Fibroblast of skin of right biceps (primary cell): ENCODE data around the gene CCDC70.

Experiments used
- DNase-seq: peaks from one replicate; pipeline ENCODE4 v3.0.0-alpha.2; 2013

CCDC70 gene

DNA sequence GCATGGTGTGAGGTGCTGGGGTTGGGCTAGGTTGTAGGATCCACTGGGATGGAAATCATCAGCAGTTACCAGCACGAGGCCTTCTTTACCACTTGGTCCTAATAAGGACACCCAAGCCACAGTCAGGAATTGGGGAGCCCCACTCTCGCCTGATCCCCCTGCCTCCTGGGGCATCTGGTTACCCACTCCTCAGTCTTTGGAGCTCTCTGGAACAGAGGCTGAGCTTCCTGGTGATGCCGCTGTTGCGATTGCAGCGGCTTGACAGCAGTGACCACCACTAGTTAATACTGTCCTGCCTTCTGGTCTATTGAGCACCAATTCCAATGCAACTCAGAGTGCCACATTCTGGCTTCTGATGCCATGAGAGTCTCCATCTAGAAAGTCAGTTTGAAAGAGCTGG is 30.2 kb upstream of the CCDC70 start:
- DNase-seq: no peak

DNA sequence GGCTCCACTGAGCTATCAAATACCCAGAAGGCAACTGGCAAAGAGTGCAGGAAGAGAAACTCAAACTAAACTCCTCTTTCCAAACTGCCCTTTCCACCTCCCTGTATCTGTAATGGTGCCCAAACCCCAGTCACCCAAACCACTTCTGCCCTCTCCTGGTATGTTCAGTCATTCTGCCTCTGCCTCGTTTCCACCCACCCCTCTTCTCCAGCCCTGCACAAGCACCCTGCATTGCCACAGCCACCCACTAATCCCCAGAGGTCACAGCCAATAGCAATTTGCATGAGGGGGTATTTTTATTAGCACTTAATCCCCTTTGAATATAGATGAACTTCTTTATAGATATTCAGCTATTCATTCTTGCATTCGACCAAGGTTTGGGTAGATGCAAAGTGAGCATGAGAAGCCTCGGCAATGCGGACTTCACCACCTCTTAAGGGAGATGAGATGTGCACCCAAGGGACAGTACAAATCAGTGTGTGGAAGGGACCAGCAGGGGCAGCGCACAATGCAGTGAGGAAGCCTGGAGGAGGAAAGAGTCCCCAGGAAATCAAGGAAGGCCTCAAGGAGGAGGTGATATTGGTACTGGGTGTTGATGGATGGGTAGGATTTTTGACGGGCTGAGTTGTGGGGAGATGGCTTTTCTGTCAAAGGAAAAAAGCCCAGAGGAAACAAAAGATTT is 29.2 kb upstream of the CCDC70 start:
- no peak for DNase-seq

DNA sequence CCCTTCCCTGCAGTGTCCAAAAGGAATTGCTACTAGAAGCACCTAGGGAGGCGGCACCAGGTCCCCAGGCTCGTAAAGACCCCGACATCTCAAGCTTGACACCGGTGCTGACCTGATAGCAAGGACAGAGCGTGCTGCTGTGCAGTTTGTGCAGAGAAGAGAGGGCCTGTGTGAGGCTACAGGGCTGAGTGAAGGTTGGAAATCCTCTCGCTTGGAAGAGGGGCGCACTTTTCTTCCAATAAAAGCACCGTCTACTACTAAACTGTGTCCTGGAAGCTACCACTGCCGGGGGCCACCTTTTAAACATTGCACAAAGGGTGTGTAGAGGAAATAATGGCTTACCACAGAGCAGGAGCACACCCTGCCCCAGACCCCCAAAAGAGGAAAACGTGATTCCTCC is 27.8 kb upstream of the CCDC70 start:
- no peak for DNase-seq

DNA sequence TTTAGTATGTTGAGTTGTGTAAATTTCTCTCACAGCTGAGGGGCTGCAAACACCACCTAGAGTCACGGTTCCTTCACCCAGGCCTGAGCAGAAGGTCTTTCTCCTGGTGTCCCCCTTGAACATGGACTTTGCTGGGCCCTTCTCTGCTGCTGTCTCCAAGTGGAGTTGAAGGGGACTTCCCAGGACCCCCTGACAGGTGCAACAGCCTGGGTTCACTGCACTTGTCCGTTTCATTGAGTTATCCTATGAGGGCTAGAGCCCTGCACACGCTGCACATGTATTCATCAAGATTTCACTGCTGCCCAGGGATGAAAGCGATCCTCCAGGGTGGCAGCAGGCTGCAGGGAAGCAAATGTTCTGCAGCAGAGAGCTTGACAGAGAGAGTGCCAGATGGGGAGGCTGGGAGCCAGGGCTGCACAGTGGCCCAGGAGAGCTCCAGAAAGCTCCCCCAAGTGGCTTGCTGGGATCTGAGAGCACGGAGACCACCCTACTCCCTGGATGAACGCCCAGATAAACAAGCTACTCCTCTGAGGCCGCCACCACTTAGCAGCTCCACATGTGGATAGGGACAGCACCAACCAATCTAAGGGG is 27.1 kb upstream of the CCDC70 start:
- DNase-seq: no peak

DNA sequence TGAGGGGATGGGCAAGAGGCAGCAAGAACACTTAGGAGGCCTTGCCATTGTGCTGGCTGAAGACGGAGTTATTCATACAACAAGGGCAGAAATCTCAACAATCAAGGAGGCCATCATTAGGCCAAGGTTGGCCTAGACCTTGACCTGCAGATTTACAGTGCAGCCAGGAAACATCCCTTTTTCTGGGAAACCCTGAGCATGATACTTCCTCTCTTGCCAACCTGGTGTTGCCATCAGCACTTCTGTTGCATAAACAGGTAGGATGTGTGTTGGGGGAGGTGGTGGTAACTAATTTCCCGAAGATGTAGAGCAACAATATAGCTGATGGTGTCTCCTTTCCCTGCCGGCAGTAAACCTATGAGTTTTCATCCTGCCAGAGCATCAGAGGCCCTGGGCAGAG is 24.8 kb upstream of the CCDC70 start:
- DNase-seq: no peak

DNA sequence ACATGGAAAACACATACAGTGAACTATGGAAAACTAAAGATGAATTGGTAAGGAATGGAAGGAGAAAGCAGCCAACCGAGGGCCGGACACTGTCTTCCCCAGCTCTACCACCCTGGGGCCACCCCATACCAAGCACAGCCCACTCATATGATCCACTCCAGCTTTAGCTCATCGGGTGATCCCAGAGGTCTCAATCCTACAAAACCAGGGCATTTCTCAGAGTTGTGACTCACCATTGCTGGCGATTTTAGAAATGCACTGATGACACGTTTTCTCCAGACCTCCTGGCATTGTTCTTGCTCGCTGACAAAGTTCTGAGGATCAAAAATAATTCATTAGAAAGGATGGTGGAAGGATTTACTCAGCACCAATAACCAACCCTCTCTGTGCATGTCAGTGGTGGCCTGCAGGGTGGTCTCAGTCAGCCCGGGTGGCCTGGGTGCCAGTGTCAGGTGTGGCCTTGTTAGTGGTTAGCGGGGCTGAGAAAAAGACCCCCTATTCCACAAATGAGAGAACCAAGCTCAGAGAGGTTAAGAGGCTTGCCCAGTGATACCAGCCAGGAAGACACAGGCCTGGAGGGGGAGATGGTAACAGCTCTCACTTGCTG is 23.4 kb upstream of the CCDC70 start:
- peak; percentile 58 for DNase-seq

DNA sequence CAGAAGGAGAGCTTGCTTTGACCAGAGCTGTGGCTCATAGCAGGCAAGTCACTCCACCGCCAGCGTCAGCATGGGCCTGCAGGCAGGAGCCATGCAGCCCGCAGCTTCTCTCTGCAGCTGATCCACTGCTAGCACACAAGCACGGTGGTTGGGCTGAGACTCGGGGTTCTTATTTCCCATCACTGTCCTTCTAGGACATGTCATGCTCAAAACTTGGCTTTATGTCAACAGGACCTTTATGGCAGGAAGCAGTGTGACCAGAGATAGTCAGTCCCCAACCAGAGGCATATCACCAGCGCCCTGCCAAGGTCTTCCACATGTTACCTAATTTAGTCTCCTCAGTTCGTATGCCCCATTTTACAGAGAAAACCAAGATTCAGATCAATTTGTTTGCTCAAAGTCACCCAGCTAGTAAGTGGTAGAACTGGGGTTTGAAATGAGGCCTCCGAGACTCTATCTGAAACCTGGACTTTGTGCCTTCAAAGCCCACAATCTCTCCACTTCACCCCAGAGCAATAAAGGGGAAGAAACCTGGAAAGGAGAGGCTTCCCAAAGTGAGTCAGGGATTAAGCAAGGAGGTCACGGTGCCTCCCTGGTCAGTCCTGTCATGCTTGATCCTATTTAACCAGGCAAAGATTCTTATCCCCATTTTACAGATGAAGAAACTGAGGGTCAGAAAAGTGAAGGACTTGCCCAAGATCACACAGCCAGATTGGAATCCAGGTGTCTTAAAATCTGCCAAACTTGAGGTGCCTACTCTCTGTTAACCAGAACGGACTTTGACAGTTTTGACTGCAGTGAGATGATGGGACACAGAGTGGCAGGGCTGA is 21.8 kb upstream of the CCDC70 start:
- no peak for DNase-seq

DNA sequence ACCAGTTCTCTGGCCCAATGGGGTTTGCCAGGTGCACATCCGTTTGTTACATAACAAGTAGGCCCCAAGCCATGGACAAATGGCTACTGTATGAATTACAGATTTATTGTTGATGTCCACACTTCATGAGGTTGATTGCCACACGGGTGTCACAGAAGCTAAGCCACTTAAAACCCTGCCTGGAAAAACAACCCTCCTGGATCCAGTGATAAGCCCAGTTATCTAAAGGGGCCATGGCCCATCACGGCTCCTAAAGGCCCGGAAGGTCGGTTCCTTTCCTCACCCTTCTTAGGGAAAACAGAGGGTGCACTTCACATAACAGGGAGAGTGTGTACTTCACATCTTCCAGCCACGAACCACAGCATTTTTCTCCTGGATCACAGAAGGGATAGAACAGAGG is 20.9 kb upstream of the CCDC70 start:
- no peak for DNase-seq

DNA sequence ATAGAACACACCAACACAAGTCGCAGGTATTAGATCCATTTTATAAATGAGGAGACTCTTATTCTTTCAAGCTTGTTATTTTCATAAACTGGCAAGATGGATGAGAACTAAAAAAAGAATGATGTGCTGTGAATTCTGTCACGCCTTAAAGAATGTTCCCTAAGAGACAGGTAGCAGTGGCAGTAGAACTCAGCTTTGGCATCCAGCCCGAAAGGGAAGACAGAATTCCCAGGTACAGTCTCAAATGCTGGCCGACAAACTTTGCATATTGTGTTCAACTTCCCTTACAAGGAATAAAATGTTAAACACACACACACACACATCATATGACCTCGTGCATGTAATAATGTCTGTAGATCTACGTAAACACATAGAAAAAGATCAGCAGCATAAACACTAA is 20.0 kb upstream of the CCDC70 start:
- DNase-seq: no peak

DNA sequence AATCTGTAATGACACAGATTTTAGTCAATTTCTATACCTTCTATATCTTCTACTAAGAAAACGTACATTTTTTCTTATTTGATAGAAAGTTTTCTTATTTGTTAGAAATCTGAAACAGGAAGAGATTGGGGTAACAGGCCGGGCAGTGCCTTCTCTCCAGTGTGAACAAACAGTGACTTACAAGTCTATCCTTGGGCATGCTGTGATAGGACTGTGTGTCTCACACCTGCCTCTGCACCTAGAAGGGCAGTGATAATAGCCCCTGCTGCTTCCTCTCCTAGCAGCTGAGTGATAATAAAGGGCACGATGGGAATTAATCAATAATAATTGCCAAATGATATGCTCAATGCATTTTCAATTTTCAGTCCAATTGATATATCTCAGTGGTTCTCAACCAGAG is 18.2 kb upstream of the CCDC70 start:
- no peak for DNase-seq

DNA sequence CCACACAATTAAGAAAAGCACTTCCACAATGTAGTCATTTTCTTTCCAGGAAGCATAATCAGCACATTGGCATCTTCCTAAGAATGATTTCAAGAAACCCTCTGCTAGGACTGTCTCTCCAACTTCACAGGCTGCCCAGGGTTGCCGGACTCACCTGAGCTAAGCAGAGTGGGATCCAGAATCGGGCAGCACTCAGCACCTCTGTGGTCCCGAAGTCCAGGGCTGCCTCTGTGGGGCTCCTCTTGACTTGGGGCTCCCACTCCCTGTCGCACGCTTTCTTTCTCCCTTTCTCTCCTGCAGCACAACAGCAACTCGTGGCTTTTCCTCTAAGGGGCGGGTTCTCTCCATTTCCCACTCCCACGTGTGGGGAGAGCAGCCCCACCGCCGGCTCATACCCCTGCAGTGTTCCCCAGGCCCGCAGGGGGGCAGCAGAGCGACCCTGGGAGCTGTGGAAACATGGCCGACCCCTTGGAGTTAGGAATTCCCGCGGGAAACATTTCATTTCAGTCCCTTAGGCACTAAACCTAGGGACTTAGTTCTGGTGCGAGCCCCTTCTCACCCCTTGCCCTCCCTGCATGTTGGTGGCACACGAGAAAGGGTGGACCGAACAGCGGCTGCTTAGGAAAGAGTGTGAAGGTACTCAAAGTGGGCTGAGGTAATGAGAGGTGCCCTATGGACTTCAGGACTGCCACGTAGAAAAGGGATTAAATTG is 16.8 kb upstream of the CCDC70 start, which contains the start of gene TMEM272:
TMEM272 (minus strand) TSS at position 316 of the 712 bp plus-strand sequence. CDS start 6,647 bp downstream, outside the sequence.
- DNase-seq: peak; percentile 43

DNA sequence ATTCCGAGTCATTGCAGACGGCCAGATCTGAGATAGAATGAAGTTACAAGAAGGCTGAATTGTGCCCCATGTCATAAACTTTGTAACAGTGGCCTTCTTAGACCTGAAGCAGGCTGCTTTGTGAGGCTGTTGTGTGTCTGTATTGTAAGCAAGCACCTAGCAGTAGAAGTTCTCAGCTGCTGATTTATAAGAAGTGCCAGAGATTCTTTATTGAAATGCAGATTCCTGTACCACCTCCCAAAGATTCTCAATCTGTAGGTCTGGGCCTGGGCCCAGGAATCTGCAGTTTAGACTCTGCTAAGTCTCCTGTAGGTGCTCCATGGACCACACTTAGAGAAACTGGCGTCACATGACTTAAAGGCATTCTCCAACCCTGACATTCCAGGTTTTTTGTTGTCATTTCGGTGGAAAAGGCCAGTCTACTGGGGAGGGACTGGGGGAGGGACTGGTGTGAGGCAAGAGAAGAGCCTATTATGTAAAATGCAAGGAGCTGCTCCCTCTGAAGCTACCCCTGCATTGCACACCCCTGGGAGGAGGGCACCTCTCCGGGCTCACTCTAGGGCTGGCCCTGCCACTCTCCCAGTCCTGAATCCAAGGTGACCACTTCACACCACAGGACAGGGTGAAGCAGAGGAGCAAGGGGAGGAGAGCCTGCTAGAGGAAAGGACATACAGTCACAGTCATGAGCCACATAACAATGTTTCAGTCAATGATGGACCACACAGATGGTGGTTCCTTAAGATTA is 16.0 kb upstream of the CCDC70 start:
- DNase-seq: no peak

DNA sequence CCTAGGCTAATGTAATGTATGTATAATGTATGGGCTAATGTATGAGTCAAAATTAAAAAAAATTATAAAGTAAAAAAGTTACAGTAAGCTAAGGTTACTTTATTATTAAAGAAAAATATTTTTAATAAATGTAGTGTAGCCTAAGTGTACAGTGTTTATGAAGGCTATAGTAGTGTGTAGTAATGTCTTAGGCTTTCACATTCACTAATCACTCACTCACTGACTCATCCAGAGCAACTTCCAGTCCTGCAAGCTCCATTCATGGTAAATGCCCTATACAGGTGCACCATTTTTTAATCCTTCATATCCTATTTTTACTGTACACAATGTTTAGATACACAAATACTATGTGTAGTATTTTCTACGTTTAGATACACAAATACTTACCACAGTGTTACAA is 15.0 kb upstream of the CCDC70 start:
- no peak for DNase-seq

DNA sequence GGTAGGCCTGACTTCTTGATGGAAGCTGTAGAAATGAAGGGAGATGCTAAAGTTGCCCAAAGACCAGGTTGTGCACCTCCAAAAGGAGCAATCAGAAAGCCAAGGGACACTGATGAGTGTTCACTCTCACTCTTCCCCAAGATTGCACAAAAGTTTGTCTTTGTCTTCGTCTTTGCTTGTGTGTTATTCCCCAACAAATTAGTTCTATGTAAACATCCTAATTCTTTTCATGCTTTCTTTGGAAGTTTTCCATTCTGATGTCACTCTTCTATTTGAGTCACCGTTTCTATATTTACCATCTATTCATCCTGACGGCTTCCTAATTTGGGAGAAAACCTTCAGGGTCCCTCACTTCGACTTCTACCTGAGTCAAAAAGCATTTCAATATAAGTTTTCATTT is 13.1 kb upstream of the CCDC70 start:
- DNase-seq: peak; percentile 62

DNA sequence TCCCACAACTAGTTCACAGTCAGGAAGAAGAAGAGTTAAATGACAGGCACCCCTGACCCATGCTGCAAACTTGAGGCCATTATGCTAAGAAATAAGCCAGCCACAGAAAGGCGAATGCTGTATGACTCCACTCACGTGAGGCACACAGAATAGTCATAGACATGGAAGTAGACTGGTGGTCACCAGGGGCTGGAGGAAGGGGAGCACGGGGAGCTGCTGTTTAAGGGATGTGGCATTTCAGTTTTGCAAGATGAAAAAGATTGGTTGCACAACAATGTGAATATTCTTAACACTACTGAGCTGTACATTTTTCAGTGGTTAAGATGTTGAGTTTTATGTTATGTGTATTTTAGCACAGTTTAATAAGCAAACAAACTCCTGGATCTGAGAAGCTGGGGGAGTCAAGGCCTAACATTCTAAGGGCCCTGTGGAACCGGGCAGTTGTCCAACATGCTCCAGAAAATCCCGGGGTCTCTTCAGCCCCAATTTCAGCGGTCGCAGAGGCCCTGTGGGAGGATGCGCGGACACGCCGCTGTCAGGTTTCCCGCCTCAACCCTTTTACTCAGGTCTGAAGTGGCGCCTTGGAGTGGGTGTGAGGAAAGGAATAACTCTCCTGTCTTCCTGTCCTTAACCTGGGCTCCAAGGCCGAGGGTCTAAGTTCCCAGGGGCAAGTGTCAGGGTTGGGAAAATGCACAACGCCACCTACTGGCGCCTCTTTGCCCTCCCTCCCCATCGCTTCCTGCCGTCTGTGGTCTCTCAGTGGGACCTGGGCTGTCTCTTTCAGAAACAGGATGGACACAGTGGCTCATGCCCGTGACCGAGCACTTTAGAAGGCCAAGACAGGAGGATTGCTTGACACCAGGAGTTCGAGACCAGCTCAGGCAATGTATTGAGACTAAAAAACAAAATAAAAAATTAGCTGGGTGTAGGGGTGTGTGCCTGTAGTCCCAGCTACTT is 12.3 kb upstream of the CCDC70 start:
- DNase-seq: peak; percentile 55

DNA sequence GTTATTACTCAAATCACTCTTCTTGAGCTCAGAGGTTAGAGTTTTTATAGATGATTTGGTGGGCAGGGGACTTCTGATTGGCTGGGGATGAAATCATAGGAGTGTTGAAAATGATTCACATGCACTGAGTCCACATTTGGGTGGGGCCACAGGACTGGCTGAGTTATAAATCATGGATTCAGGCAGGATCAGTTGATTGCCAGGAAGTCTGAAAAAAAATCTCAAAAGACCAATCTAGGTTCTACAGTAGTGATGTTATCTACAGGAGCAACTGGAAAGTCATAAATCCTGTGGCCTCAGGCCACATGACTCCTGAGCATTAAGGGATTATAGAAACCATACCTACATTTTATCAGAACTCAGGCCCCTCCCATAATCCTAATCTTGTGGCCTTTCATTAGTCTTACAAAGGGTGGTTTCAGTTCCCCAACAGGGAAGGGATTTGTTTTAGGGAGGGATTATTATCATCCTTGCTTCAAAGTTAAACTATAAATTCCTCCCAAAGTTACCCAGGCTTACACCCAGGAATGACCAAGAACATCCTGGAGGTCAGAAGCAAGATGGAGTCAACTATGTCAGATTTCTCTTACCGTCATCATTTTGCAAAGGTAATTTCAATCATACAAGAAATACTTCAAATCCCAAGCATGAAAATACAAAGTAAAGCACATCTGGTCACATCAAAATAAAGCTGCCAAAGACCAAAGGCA is 5.6 kb upstream of the CCDC70 start:
- DNase-seq: no peak

DNA sequence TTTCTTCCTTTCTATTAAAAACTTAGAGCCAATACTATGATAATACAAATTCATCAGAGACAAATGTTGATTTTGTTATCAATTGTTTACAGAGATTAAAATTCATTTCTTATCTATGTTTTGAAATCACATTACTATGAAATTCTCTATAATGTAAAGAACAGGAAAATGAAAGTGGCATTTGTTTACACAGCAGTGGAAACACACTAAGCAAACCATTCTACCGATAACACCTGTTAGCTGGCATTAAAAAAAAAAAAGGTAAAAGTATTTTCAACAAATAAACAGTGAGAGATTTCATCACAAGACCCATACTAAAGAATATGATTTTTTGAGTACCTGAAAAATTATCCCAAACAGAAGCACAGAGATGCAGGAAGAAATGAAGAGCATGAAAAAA is 4.8 kb upstream of the CCDC70 start:
- DNase-seq: no peak

DNA sequence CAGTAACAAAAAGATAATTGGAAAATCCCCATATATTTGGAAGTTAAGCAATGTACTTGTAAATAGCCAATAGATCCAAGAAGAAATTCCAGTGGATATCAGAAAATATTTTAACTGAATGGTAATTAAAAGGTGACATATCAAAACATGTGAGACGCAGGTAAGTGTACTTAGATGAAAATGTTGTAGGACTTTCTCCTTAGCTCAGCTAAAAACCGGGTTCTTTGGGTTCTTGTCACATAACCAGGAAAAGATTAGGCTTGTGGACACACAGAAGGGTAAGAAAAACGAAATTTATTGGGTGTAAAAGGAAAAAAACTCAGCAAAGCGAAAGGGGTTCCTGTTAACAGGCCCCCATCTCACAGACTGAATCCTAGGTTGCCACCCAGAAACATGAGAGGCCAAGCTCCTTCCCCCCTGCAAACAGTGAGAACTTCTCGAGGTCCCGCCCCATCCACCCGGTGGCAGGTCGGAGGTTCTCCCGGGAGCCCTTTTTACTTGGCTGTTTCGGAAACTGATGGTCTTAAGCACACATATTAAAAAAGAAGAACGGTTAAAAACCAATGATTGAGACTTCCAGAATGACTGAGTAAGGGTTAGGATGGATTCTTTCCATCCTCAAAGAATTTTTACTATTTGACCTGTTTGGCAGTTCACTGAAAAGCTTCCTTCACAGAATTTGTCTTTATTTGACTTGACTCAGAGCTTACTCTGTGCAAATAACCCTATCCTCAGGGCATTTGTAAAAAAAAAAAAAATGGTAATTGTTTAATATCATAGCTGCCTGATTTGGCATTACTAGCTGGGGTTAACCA is 3.1 kb upstream of the CCDC70 start:
- DNase-seq: no peak

DNA sequence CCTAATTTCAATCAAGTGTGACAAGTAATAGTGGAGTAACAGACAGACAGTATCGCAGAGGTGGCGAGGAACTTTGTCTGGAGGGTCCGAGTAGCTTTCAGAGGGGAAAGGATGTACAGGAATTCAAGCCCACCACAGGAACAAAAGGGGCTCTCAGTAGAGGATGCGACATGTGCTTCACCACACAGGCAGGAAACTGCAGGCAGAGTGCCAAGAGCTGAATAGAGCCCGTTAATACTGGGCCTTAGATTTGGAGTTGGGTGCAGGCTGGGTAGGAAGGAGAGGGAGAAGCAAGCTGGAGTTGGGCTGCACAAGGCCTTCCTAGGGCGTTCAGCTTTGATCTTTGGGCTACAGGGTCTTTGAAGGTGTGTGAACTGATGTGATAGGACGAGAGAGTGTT is 1.2 kb downstream of the CCDC70 start:
- no peak for DNase-seq
